Mesothelial cell of epicardium (in vitro differentiated cells): Measurements from ENCODE around the gene SLC25A19. TPM values are rescaled to one million over a fixed set of nuclear protein-coding genes. Genes with fewer than 3 reads are reported as not detected.
"Not testable (repeated sequence)": the region's sequence is repeated elsewhere in the genome, so short reads cannot be mapped to it uniquely, and the experiment has no call there.

Experiments
- DNase-seq, 2 experiments: peaks; one replicate each; pipeline ENCODE4 v3.0.0; 2021; ENCODE audit warnings: low spot score in 2 of 2; ENCODE audit not compliant: unreplicated experiment in 2 of 2
- H3K27ac Mint-ChIP-seq: 2 replicates; pipeline ENCODE4 v1.8.0; 2021; ENCODE audit warnings: mixed read lengths
- H3K27me3 Mint-ChIP-seq: 2 replicates; pipeline ENCODE4 v1.8.0; 2021; ENCODE audit warnings: low read depth, mixed read lengths
- H3K36me3 Mint-ChIP-seq: 2 replicates; pipeline ENCODE4 v1.8.0; 2021; ENCODE audit warnings: mixed read lengths
- H3K4me1 Mint-ChIP-seq: 2 replicates; pipeline ENCODE4 v1.8.0; 2021; ENCODE audit warnings: mixed read lengths
- H3K4me3 Mint-ChIP-seq: 2 replicates; pipeline ENCODE4 v1.8.0; 2021; ENCODE audit warnings: mild to moderate bottlenecking, moderate library complexity, mixed read lengths
- H3K9me3 Mint-ChIP-seq: 2 replicates; pipeline ENCODE4 v1.8.0; 2021; ENCODE audit warnings: mixed read lengths
- total RNA-seq: library from RNA; stranded (reverse); gene quantifications from 3 replicates; pipeline ENCODE4 v1.2.1, GENCODE V29; 2021
- TF ChIP-seq, protein P1 (sequence below): fragments of 200-600 bp; sonication (generic); IDR thresholded peaks from one replicate; pipeline ENCODE4 v1.5.0; 2021; ENCODE audit warnings: antibody characterized with exemption; ENCODE audit not compliant: unreplicated experiment

Gene SLC25A19
- total RNA-seq, 1 donor from 2014 or later, result 10.3 TPM

DNA sequence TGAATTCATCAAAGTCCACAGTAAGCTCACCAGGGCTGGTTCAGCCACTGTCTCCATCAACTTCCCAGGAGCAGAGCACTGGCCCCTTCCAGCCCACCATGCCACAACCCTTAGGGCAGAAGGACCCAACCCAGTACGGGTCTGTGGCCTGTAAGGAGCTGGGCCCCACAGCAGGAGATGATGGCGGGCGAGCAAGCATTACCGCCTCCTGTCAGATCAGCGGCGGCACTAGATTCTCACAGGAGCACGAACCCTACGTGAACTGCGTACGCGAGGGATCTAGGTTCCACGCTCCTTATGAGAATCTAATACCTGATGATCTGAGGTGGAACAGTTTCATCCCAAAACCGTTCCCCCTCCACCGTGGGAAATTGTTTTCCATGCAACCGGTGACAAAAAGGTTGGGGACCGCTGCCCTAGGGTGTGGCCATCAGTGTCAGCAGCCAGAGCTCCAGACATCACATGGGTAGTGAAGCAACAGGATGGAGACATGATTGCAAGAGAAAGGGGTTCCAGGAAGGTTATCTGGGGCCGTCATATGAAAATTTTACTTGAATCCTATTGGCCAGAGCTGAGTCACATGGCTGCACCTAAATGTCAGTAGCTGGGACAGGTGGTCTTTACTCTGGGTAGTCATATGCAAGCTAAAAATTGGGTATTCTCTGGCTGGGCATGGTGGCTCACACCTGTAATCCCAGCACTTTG is 12.4 kb upstream of the SLC25A19 start:
- DNase-seq, result no peak
- H3K4me1 Mint-ChIP-seq, result no peaks in the 10 kb centered on the region
- no peaks in the 10 kb centered on the region for H3K27me3 Mint-ChIP-seq
- no peaks in the 10 kb centered on the region for H3K36me3 Mint-ChIP-seq
- TF ChIP-seq, protein P1, sequence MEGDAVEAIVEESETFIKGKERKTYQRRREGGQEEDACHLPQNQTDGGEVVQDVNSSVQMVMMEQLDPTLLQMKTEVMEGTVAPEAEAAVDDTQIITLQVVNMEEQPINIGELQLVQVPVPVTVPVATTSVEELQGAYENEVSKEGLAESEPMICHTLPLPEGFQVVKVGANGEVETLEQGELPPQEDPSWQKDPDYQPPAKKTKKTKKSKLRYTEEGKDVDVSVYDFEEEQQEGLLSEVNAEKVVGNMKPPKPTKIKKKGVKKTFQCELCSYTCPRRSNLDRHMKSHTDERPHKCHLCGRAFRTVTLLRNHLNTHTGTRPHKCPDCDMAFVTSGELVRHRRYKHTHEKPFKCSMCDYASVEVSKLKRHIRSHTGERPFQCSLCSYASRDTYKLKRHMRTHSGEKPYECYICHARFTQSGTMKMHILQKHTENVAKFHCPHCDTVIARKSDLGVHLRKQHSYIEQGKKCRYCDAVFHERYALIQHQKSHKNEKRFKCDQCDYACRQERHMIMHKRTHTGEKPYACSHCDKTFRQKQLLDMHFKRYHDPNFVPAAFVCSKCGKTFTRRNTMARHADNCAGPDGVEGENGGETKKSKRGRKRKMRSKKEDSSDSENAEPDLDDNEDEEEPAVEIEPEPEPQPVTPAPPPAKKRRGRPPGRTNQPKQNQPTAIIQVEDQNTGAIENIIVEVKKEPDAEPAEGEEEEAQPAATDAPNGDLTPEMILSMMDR, result no peak
- H3K27ac Mint-ChIP-seq, result no peak overlapping the region
- no peaks in the 10 kb centered on the region for H3K9me3 Mint-ChIP-seq
- H3K4me3 Mint-ChIP-seq, result no peak overlapping the region

DNA sequence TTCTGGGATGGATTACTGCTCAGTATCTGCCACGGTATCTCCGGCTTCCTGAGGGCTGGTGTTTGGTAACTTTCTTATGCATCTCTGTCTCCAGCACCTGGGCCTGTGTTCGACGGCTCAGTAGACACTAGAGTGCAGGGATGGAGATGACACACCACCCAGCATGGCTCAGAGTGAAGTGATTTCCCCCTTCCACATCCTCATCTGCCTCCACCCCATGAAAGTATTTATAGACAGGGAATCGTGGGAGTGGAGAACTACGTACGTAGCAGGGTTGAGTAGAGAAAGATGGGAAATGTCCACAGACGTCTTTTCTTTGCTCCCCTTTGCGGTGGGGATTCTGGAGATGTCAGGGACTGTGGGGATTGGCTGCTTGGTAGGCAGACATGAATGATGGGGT is 11.8 kb upstream of the SLC25A19 start:
- H3K27ac Mint-ChIP-seq, result no peak overlapping the region
- H3K27me3 Mint-ChIP-seq, result no peaks in the 10 kb centered on the region
- H3K9me3 Mint-ChIP-seq, result no peaks in the 10 kb centered on the region
- H3K4me3 Mint-ChIP-seq, result no peak overlapping the region
- DNase-seq, result no peak
- TF ChIP-seq, protein P1, result no peak
- H3K36me3 Mint-ChIP-seq, result no peaks in the 10 kb centered on the region
- no peaks in the 10 kb centered on the region for H3K4me1 Mint-ChIP-seq

DNA sequence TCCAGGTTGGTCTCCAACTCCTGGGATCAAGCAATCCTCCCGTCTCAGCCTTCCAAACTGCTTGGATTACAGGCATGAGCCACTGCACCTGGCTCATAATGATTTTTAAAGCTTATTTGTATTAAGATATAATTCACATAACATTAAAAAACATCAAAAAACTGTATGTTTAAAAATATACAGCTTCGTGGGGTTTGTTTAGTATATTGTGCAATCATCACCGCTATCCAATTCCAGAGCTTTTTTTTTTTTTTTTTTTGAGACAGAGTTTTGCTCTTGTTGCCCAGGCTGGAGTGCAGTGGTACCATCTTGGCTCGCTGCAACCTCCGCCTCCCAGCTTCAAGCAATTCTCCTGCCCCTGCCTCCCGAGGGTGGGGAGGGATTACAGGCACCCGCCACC is 11.0 kb upstream of the SLC25A19 start:
- no peaks in the 10 kb centered on the region for H3K4me1 Mint-ChIP-seq
- TF ChIP-seq, protein P1, result no peak

DNA sequence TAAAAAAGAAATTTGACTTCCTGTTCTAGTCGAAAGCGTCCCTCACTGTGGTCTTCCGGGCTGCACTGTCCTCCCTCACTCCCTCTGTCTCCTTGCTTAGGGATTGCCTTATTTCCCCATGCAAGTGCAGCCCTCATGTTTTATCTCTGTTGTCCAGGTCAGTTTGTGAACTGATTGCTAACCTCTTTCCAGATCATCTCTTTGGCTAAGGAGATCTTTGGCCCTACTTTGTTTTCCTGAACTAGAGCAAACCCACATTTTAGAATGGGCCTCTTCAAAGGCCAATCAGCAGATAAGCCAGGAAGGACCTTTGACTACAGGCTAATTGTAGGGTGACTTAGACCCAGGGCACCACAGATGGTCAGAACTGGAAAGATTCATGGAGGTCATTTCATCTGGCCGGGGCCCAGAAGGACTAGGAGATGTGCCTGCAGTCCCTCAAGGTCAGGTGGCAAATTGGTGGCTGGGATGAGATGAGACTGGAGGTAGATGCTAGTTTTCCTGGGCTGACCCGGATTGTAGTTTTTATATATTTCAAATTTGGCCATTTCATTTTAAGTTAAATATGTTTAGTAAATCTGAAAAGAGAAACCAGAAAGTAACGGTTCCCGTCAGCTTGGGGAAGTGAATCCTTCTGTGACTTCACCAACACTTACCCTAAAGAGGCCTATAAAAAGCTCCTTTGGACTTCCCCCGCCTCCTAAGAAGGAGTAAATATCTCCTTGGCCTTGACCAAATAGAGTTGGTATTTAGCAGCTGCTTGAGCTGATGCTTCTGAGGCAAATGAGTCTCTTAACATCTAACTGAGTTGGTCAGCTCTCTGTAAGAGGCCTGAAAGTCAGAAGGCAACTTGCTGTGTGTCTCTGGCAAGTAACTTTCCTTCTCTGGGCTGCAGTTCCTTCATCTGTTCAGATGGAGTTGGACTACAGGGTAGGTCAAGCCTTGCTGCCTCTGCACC is 6.2 kb upstream of the SLC25A19 start:
- Mint-ChIP-seq H3K27me3 (no peaks in the 10 kb centered on the region), H3K27ac (no peak overlapping the region), H3K4me3 (no peak overlapping the region), H3K9me3 (no peaks in the 10 kb centered on the region), H3K36me3 (no peaks in the 10 kb centered on the region), H3K4me1 (no peaks in the 10 kb centered on the region)
- no peak for DNase-seq
- TF ChIP-seq, protein P1, result no peak

More for the DNA sequence above, 11.0 kb upstream of the SLC25A19 start:
- Mint-ChIP-seq H3K4me3 (no peak overlapping the region), H3K9me3 (no peaks in the 10 kb centered on the region), H3K27me3 (no peaks in the 10 kb centered on the region), H3K36me3 (no peaks in the 10 kb centered on the region), H3K27ac (no peak overlapping the region)
- no peak for DNase-seq

DNA sequence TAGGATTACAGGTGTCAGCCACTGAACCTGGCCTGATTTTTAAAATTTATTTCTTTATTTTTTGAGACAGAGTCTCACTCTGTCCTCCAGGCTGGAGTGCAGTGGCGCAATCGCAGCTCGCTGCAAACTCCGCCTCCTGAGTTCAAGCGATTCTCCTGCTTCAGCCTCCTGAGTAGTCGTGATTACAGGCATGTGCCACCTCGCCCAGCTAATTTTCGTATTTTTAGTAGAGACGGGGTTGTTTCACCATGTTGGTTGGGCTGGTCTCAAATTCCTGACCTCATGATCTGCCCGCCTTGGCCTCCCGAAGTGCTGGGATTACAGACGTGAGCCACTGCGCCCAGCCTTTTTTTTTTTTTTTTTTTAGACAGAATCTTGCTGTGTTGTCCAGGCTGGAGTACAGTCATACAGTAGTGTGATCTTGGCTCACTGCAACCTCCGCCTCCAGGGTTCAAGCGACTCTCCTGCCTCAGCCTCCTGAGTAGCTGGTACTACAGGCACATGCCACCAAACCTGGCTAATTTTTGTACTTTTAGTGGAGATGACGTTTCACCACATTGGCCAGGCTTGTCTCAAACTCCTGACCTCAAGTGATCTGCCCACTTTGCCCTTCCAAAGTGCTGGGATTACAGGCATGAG is 3.7 kb upstream of the SLC25A19 start:
- not testable (repeated sequence) for H3K9me3 Mint-ChIP-seq, H3K27me3 Mint-ChIP-seq, DNase-seq, H3K36me3 Mint-ChIP-seq, H3K27ac Mint-ChIP-seq, H3K4me3 Mint-ChIP-seq, H3K4me1 Mint-ChIP-seq
